Spleen (tissue), 7 donors: ENCODE data around the gene RAD54L2.

Experiments
- POLR2A ChIP-seq, 3 donors: fragments of 450-650 bp; IDR thresholded peaks; one replicate each; pipeline ENCODE4 v1.5.1; 2017; ENCODE audit warnings: antibody characterized with exemption in 3 of 3, mild to moderate bottlenecking in 1 of 3
- TF ChIP-seq, protein P1 (sequence below), 11 experiments: fragments of 200-600 bp in 7 of 11; fragments of 450-650 bp in 4 of 11; sonication (generic) in 4 of 11; IDR thresholded peaks in 8 of 11; conservative IDR thresholded peaks in 3 of 11; 1 replicate in 7 of 11; 2 replicates in 4 of 11; pipeline versions ENCODE4 v1.4.0 to v1.8.0; 2016 to 2021; ENCODE audit warnings: antibody characterized with exemption in 11 of 11, inconsistent platforms in 4 of 11, mild to moderate bottlenecking in 1 of 11
- donor health status: DM: no; HTN: no; CAD: no; lungs with moderate emphysema.
- donor health status: DM: no; HTN: no; CAD: no.
- donor health status: DM: no; HTN: no; CAD: no.

DNA sequence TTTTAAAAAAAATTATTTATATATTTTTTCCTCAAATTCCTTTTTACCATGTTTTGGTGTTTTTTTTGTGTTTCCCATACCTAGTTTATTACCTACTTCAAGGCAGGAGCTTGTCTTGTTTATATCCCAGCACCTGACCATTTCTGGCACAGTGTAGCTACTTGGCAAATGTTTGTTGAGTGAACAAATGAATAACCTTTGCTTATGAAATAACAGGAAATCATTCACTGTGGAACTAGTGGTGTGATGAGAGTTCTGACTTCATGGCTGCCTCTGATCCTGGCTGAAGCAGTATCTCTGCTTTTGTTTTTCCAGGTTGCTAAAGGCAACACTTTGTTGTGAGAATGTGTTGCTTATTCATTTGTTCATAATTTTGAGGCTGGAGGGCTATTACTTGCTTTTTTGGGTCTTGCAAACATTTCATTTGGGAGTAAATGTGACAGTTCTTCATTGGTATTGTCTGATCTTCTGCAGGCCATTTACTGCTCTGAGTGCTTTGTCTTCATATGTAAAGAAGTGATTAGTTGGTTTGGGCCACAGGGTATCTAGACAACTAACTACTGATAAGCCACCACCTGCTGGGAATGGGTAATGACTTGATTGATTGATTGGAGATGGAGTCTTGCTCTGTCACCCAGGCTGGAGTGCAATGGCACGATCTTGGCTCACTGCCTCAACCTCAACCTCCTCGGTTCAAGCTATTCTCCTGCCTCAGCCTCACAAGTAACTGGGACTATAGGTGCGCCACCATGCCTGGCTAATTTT, 5.7 kb downstream of the RAD54L2 start:
- no peak for TF ChIP-seq POLR2A (IDR thresholded peaks at IDR 0.05)
- TF ChIP-seq, protein P1, sequence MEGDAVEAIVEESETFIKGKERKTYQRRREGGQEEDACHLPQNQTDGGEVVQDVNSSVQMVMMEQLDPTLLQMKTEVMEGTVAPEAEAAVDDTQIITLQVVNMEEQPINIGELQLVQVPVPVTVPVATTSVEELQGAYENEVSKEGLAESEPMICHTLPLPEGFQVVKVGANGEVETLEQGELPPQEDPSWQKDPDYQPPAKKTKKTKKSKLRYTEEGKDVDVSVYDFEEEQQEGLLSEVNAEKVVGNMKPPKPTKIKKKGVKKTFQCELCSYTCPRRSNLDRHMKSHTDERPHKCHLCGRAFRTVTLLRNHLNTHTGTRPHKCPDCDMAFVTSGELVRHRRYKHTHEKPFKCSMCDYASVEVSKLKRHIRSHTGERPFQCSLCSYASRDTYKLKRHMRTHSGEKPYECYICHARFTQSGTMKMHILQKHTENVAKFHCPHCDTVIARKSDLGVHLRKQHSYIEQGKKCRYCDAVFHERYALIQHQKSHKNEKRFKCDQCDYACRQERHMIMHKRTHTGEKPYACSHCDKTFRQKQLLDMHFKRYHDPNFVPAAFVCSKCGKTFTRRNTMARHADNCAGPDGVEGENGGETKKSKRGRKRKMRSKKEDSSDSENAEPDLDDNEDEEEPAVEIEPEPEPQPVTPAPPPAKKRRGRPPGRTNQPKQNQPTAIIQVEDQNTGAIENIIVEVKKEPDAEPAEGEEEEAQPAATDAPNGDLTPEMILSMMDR (IDR thresholded peaks at IDR 0.05 in 8 of 11, conservative IDR thresholded peaks at IDR 0.05 in 3 of 11): no peak
